Endothelial cell of umbilical vein (primary cell): ENCODE measurements around the gene TPRA1. TPM values are rescaled to one million over a fixed set of nuclear protein-coding genes. Genes with fewer than 3 reads are reported as not detected.

Experiments used
- BruUV-seq: library from RNA; stranded (reverse); fragments of 400-500 nt; replicated peaks from 2 replicates; lab custom pipeline; 2021; lab: Mats Ljungman, UMichigan
- CTCF ChIA-PET: fragments of 300-600, 350-600 bp; sonication (Branson Sonifier 250); formaldehyde crosslinking; loops from one replicate; lab custom pipeline; 2021; ENCODE audit warnings: antibody characterized with exemption, inconsistent platforms; lab: Charles Lee
- POLR2A ChIA-PET: fragments of 300-600, 350-600 bp; sonication (Branson Sonifier 250); formaldehyde crosslinking; loops from one replicate; lab custom pipeline; 2021; ENCODE audit warnings: antibody characterized with exemption, inconsistent platforms; lab: Charles Lee
- DNase-seq: peaks from one replicate; pipeline ENCODE4 v3.0.0-alpha.2; 2011; ENCODE audit warnings: low read depth, low spot score
- FAIRE-seq: peaks from 2 replicates; lab custom pipeline; 2011; peaks lifted over from hg19 to GRCh38; lab: Jason Lieb, UNC
- H2AFZ ChIP-seq: 2 replicates; pipeline ENCODE4 v1.6.0; 2012; ENCODE audit warnings: low read depth, low read length, control low read depth, inconsistent platforms
- H3K27ac ChIP-seq: 2 replicates; pipeline ENCODE4 v1.5.1; 2011; ENCODE audit warnings: low read depth, mild to moderate bottlenecking, control low read depth, low read length, moderate library complexity; ENCODE audit not compliant: insufficient read depth
- H3K27me3 ChIP-seq, 2 experiments: 2 replicates each; pipeline versions ENCODE4 v1.6.0 to v1.6.1; 2011; ENCODE audit warnings: low read length in 2 of 2, mixed read lengths in 1 of 2; ENCODE audit not compliant: control insufficient read depth in 2 of 2, insufficient read depth in 2 of 2
- H3K36me3 ChIP-seq, 2 experiments: 2 replicates in 1 of 2; 3 replicates in 1 of 2; pipeline ENCODE4 v1.5.1; 2011; ENCODE audit warnings: low read length in 2 of 2, mild to moderate bottlenecking in 1 of 2, moderate library complexity in 1 of 2; ENCODE audit not compliant: control insufficient read depth in 2 of 2, insufficient read depth in 2 of 2; ENCODE audit errors: extremely low read depth in 1 of 2
- H3K4me1 ChIP-seq: 3 replicates; pipeline ENCODE4 v1.5.1; 2011; ENCODE audit warnings: mild to moderate bottlenecking, low read length; ENCODE audit not compliant: control insufficient read depth, insufficient read depth; ENCODE audit errors: extremely low read depth
- H3K4me2 ChIP-seq: 2 replicates; pipeline ENCODE4 v1.6.1; 2011; ENCODE audit warnings: low read length, control low read depth, mixed read lengths; ENCODE audit not compliant: insufficient read depth
- H3K4me3 ChIP-seq, 3 experiments: fragments of 200-600 bp in 1 of 3; sonication (generic), shearing (Covaris generic) in 1 of 3; replicated peaks in 1 of 3; 2 replicates each; pipeline ENCODE4 v1.5.1; 2011 to 2016; ENCODE audit warnings: control low read depth in 3 of 3, low read length in 3 of 3, mild to moderate bottlenecking in 2 of 3, inconsistent platforms in 1 of 3, low read depth in 1 of 3, moderate library complexity in 1 of 3; ENCODE audit not compliant: insufficient read depth in 1 of 3
- H3K79me2 ChIP-seq: 2 replicates; pipeline ENCODE4 v1.6.0; 2012; ENCODE audit warnings: low read length, inconsistent platforms; ENCODE audit not compliant: control insufficient read depth, insufficient read depth
- H3K9ac ChIP-seq: replicated peaks from 2 replicates; pipeline ENCODE3; 2011; ENCODE audit warnings: low read length, control low read depth; ENCODE audit not compliant: insufficient read depth; ENCODE audit errors: extremely low read depth
- H3K9me1 ChIP-seq: replicated peaks from 3 replicates; pipeline ENCODE4 v1.6.0; 2011; ENCODE audit warnings: mild to moderate bottlenecking, low read length; ENCODE audit not compliant: control insufficient read depth, insufficient read depth; ENCODE audit errors: extremely low read depth
- H3K9me3 ChIP-seq: replicated peaks from 2 replicates; pipeline ENCODE4 v1.5.1; 2012; ENCODE audit warnings: low read length, inconsistent platforms; ENCODE audit not compliant: control insufficient read depth, insufficient read depth
- H4K20me1 ChIP-seq: replicated peaks from 2 replicates; pipeline ENCODE3; 2011; ENCODE audit warnings: mild to moderate bottlenecking, low read length; ENCODE audit not compliant: control insufficient read depth, insufficient read depth; ENCODE audit errors: extremely low read depth
- CTCF ChIP-seq, 2 donors: IDR thresholded peaks; 1 replicate in 1 of 2; 2 replicates in 1 of 2; pipeline ENCODE4 v1.5.1; 2011; ENCODE audit warnings: low read length in 2 of 2, mild to moderate bottlenecking in 2 of 2, moderate library complexity in 2 of 2, control low read depth in 1 of 2, inconsistent platforms in 1 of 2, low read depth in 1 of 2; ENCODE audit not compliant: insufficient read depth in 1 of 2; ENCODE audit errors: extremely low read depth in 1 of 2
- EZH2 ChIP-seq: IDR thresholded peaks from 2 replicates; pipeline ENCODE4 v1.6.1; 2012; ENCODE audit warnings: borderline replicate concordance, low read depth, mild to moderate bottlenecking, moderate library complexity, low read length, inconsistent platforms; ENCODE audit not compliant: severe bottlenecking
- FOS ChIP-seq: IDR thresholded peaks from 2 replicates; pipeline ENCODE4 v1.6.1; 2011; ENCODE audit warnings: mild to moderate bottlenecking, low read length, moderate library complexity, borderline replicate concordance; ENCODE audit not compliant: insufficient read depth
- GATA2 ChIP-seq: IDR thresholded peaks from 2 replicates; pipeline ENCODE4 v1.7.0; 2011; ENCODE audit warnings: low read depth, mild to moderate bottlenecking, moderate library complexity, mixed read lengths, low read length; ENCODE audit not compliant: insufficient read length, insufficient read depth
- JUN ChIP-seq: IDR thresholded peaks from 2 replicates; pipeline ENCODE4 v1.6.1; 2011; ENCODE audit warnings: borderline replicate concordance, low read depth; ENCODE audit not compliant: insufficient read length, insufficient read depth
- MYC ChIP-seq: IDR thresholded peaks from one replicate; pipeline ENCODE4 v1.6.1; 2011; ENCODE audit warnings: mild to moderate bottlenecking, low read depth, low read length
- POLR2A ChIP-seq: IDR thresholded peaks from 2 replicates; pipeline ENCODE4 v1.6.1; 2012; ENCODE audit warnings: low read depth, mild to moderate bottlenecking, control low read depth, low read length
- POLR2AphosphoS5 ChIP-seq: IDR thresholded peaks from 2 replicates; pipeline ENCODE4 v1.6.1; 2012; ENCODE audit warnings: low read depth, mild to moderate bottlenecking, control low read depth, low read length, moderate library complexity; ENCODE audit not compliant: insufficient read depth
- dilution Hi-C: fragments of 300-500 bp; cut with MboI; formaldehyde crosslinking; loops from one replicate; pipeline ENCODE4 v1.15.0; 2019; ENCODE audit warnings: low sequenced_read_pairs; ENCODE audit not compliant: extremely low pct_ligation_motif_present
- intact Hi-C: fragments of 100-400 bp; cut with micrococcal nuclease; formaldehyde crosslinking; loops from one replicate; pipeline ENCODE4 v1.10.0; 2022
- polyA plus RNA-seq, 4 experiments: library from polyadenylated mRNA; depleted of rRNA in 3 of 4; stranded (reverse) in 3 of 4; unstranded in 1 of 4; fragments of >200 nt; gene quantifications; 2 replicates each; pipeline versions ENCODE4 v1.2.1 to v1.2.3, GENCODE V29; 2011 to 2012; ENCODE audit warnings: missing spikeins in 1 of 4
- total RNA-seq: library from RNA; stranded (reverse); gene quantifications from 2 replicates; pipeline ENCODE4 v1.2.3, GENCODE V29; 2021
- TF ChIP-seq, protein P1 (sequence below): IDR thresholded peaks from 2 replicates; pipeline ENCODE4 v1.6.1; 2011; ENCODE audit not compliant: insufficient read depth, insufficient read length

Gene TPRA1
- total and polyA plus RNA-seq, 2 donors (not counting 3 experiments of a cell fraction or from before 2014, with no cell fraction given): 34.3 to 58.0 TPM

DNA sequence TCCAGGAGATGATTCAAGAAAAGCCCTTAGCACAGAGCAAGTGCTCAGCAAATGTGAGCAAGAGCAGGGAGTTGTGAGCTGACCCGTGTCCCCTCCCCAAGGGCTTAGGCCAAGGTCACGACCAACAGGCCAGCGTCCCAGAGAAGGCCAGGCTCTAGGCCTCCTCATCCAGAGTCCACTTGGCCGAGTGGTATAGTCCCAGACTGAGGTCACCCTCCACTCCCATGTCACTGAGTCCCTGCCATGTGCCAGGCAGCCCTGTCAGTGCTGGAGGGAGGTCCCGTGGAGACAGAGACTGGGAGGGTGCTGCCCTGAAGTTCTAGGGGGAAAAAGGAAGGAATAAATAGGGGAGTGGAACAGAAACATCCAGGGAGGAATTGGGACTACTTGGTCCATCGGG lies 44.0 kb downstream of the TPRA1 start:
- Histone ChIP-seq H3K27ac (no peak overlapping the region), H3K4me2 (no peak overlapping the region), H3K9me3 (no peaks in the 10 kb centered on the region), H3K9me1 (no peaks in the 10 kb centered on the region), H3K79me2 (no peaks in the 10 kb centered on the region), H2AFZ (no peak overlapping the region), H4K20me1 (no peaks in the 10 kb centered on the region), H3K36me3 (no peaks in the 10 kb centered on the region), H3K27me3 (peaks cover 0 to 2% of the 10 kb centered on the region in 2 experiments), H3K9ac (no peak overlapping the region), H3K4me1 (peaks cover 4% of the 10 kb centered on the region), H3K4me3 (no peak overlapping the region)
- CTCF ChIA-PET: interaction anchor here (0.8 to 7.5 kb wide), 9 partner anchors 9 to 1050 kb away, joined by 3 to 75 read pairs (median 6); partner anchors contain the start of gene CHST13
- FAIRE-seq (no peak), DNase-seq (no peak)
- TF ChIP-seq JUN: no peak
- no peak for TF ChIP-seq CTCF (IDR thresholded peaks at IDR 0.05; ENCODE audit: extremely low read depth in 1 of 2, insufficient read depth in 1 of 2, low read depth in 1 of 2, low read length in 2 of 2)
- no peak for TF ChIP-seq EZH2
- TF ChIP-seq, protein P1, sequence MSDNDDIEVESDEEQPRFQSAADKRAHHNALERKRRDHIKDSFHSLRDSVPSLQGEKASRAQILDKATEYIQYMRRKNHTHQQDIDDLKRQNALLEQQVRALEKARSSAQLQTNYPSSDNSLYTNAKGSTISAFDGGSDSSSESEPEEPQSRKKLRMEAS: no peak
- TF ChIP-seq POLR2AphosphoS5: no peak
- no peak for TF ChIP-seq GATA2
- no peak for TF ChIP-seq MYC
- TF ChIP-seq FOS: no peak
- no peak for TF ChIP-seq POLR2A
- no TSS peak for BruUV-seq
- dilution Hi-C loops (no loop called here), intact Hi-C loops (loop anchor here (10.0 kb wide), 1 partner anchor 172 kb away; no protein-coding TSS in a partner anchor)
- POLR2A ChIA-PET: no interaction called here
